ENCODE measurements around the gene CYP4F8. TPM values are rescaled to one million over a fixed set of nuclear protein-coding genes. Genes with fewer than 3 reads are reported as not detected.

Gene CYP4F8
- total and polyA plus RNA-seq, 9 of the 15 experiments (the other 6 are each of a cell fraction or from before 2014, with no cell fraction given): not detected

DNA sequence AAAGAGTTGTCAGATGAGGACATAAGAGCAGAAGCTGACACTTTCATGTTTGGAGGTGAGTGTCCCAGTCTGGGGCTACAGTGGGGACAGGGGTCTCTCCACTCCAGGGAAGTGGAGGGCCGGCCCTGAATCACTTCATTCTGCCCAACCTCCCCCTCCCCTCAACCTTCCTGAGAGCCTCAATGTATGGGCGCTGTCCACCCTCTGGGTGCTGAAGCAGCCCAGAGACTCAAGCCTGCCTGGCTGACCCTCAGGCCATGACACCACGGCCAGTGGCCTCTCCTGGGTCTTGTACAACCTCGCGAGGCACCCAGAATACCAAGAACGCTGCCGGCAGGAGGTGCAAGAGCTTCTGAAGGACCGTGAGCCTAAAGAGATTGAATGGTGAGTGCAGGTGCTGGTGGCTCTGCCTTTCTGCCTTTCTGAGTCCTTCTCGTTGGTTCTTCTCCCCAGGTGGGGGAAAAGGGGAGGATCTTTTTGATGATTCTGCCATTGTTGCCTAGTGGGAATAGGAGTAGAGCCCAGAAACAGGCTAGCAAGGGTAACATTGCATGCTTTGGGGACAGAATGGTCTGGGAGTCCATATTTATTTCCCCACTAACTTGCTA is 8.8 kb downstream of the CYP4F8 start (continued):
- TF ChIP-seq, protein P1, sequence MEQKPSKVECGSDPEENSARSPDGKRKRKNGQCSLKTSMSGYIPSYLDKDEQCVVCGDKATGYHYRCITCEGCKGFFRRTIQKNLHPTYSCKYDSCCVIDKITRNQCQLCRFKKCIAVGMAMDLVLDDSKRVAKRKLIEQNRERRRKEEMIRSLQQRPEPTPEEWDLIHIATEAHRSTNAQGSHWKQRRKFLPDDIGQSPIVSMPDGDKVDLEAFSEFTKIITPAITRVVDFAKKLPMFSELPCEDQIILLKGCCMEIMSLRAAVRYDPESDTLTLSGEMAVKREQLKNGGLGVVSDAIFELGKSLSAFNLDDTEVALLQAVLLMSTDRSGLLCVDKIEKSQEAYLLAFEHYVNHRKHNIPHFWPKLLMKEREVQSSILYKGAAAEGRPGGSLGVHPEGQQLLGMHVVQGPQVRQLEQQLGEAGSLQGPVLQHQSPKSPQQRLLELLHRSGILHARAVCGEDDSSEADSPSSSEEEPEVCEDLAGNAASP (IDR thresholded peaks at IDR 0.05): no peak
- peak; percentile 98 for TF ChIP-seq EHMT2 (IDR thresholded peaks at IDR 0.05)
- 0 out of 2 replicates have a peak, but pooled peaks have one; percentile 46 for TF ChIP-seq CHAMP1 (IDR thresholded peaks at IDR 0.05)
- no peak for TF ChIP-seq KAT2B (IDR thresholded peaks at IDR 0.05; ENCODE audit: low read depth, low read length)
- TF ChIP-seq ZKSCAN8 (CRISPR knock-in tag; IDR thresholded peaks at IDR 0.05): no peak
- TF ChIP-seq, protein P2, sequence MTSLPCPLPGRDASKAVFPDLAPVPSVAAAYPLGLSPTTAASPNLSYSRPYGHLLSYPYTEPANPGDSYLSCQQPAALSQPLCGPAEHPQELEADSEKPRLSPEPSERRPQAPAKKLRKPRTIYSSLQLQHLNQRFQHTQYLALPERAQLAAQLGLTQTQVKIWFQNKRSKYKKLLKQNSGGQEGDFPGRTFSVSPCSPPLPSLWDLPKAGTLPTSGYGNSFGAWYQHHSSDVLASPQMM (CRISPR knock-in tag; IDR thresholded peaks at IDR 0.05): no peak
